ENCODE data around the gene LIN7B. TPM values are rescaled to one million over a fixed set of nuclear protein-coding genes. Genes with fewer than 3 reads are reported as not detected.

The LIN7B gene
- total and polyA plus RNA-seq, 5 donors = 18.0 to 33.4 (median 20.9) TPM

- DNase-seq (no peak), ATAC-seq (no peak)
- Histone ChIP-seq H3K4me3 (ENCODE audit: low read length) (no peak overlapping the region), H3K27me3 (ENCODE audit: control insufficient read depth, insufficient read depth) (no peaks in the 10 kb centered on the region), H3K4me1 (ENCODE audit: control insufficient read depth, insufficient read depth, low read length) (peaks cover 3% of the 10 kb centered on the region), H3K27ac (ENCODE audit: low read length) (no peak overlapping the region), H3K9me3 (ENCODE audit: control insufficient read depth, low read length) (no peaks in the 10 kb centered on the region)
- intact Hi-C loops (cut with DNase I) = loop anchor here in 1 of 4 donors (10.0 kb wide), 1 partner anchor 85 kb away; no protein-coding TSS in a partner anchor
- WGBS = 71% methylated on average over 8 of the region's 8 CpGs
Measured at GRCh38 chr19:49109569-49110233, 4.5 kb upstream of the LIN7B start.

GRCh38 chr19:49110567-49110966 is 3.6 kb upstream of the LIN7B start:
- H3K27me3 ChIP-seq (ENCODE audit: control insufficient read depth, insufficient read depth) = no peaks in the 10 kb centered on the region
- H3K4me1 ChIP-seq (ENCODE audit: control insufficient read depth, insufficient read depth, low read length) = peaks cover 3% of the 10 kb centered on the region
- WGBS = 26% methylated on average over 3 of the region's 3 CpGs
- intact Hi-C loops (cut with DNase I) = no loop called here
- no peak overlapping the region for H3K4me3 ChIP-seq (ENCODE audit: low read length)
- ATAC-seq (no peak), DNase-seq (no peak)
- H3K27ac ChIP-seq (ENCODE audit: low read length) = no peak overlapping the region
- H3K9me3 ChIP-seq (ENCODE audit: control insufficient read depth, low read length) = no peaks in the 10 kb centered on the region

GRCh38 chr19:49111218-49111998 is 2.8 kb upstream of the LIN7B start:
- Histone ChIP-seq H3K4me1 (ENCODE audit: control insufficient read depth, insufficient read depth, low read length) (peaks cover 3% of the 10 kb centered on the region), H3K27me3 (ENCODE audit: control insufficient read depth, insufficient read depth) (no peaks in the 10 kb centered on the region), H3K9me3 (ENCODE audit: control insufficient read depth, low read length) (no peaks in the 10 kb centered on the region), H3K4me3 (ENCODE audit: low read length) (no peak overlapping the region), H3K27ac (ENCODE audit: low read length) (no peak overlapping the region)
- DNase-seq (no peak), ATAC-seq (no peak)
- intact Hi-C loops (cut with DNase I) = no loop called here
- 82% methylated on average over 11 of the region's 11 CpGs for WGBS

- intact Hi-C loops (cut with DNase I) = loop anchor here in 1 of 4 donors (5.0 kb wide), 1 partner anchor 38 kb away; no protein-coding TSS in a partner anchor
- H3K4me1 ChIP-seq (ENCODE audit: control insufficient read depth, insufficient read depth, low read length) = peaks cover 3% of the 10 kb centered on the region
- H3K4me3 ChIP-seq (ENCODE audit: low read length) = peak overlapping the region; percentile 83
- WGBS = 7% methylated on average over 68 of the region's 68 CpGs
- ATAC-seq = peak; percentile 31 to 43
- DNase-seq = peak; percentile 77 to 92 (median 92)
- H3K9me3 ChIP-seq (ENCODE audit: control insufficient read depth, low read length) = no peaks in the 10 kb centered on the region
- H3K27ac ChIP-seq (ENCODE audit: low read length) = peak overlapping the region; percentile 86
- no peaks in the 10 kb centered on the region for H3K27me3 ChIP-seq (ENCODE audit: control insufficient read depth, insufficient read depth)
Measured at GRCh38 chr19:49114630-49115363, 627 bp downstream of the LIN7B start.

- peak; percentile 57 to 86 (median 79) for DNase-seq
- no peak overlapping the region for H3K27ac ChIP-seq (ENCODE audit: low read length)
- intact Hi-C loops (cut with DNase I) = loop anchor here in 1 of 4 donors (5.0 kb wide), 1 partner anchor 36 kb away; no protein-coding TSS in a partner anchor
Measured at GRCh38 chr19:49116544-49116943, 2.4 kb downstream of the LIN7B start.

GRCh38 chr19:49117677-49118564 is 3.8 kb downstream of the LIN7B start:
- peak overlapping the region; percentile 99 for H3K27ac ChIP-seq (ENCODE audit: low read length)
- no peaks in the 10 kb centered on the region for H3K27me3 ChIP-seq (ENCODE audit: control insufficient read depth, insufficient read depth)
- intact Hi-C loops (cut with DNase I) = loop anchor here in 1 of 4 donors (5.0 kb wide), 1 partner anchor 34 kb away; no protein-coding TSS in a partner anchor
- no peaks in the 10 kb centered on the region for H3K9me3 ChIP-seq (ENCODE audit: control insufficient read depth, low read length)
- ATAC-seq (no peak), DNase-seq (peak in 2 of 3 donors; percentile 64 to 77)
- peaks cover 3% of the 10 kb centered on the region for H3K4me1 ChIP-seq (ENCODE audit: control insufficient read depth, insufficient read depth, low read length)
- 63% methylated on average over 26 of the region's 26 CpGs for WGBS
- H3K4me3 ChIP-seq (ENCODE audit: low read length) = peak overlapping the region; percentile 66

More at GRCh38 chr19:49116544-49116943, 2.4 kb downstream of the LIN7B start:
- no peaks in the 10 kb centered on the region for H3K9me3 ChIP-seq (ENCODE audit: control insufficient read depth, low read length)
- H3K27me3 ChIP-seq (ENCODE audit: control insufficient read depth, insufficient read depth) = no peaks in the 10 kb centered on the region
- peaks cover 3% of the 10 kb centered on the region for H3K4me1 ChIP-seq (ENCODE audit: control insufficient read depth, insufficient read depth, low read length)
- 29% methylated on average over 1 of the region's 1 CpG for WGBS
- no peak overlapping the region for H3K4me3 ChIP-seq (ENCODE audit: low read length)
- ATAC-seq = no peak

- DNase-seq = peak; percentile 95 to 99 (median 98)
- H3K27me3 ChIP-seq (ENCODE audit: control insufficient read depth, insufficient read depth) = no peaks in the 10 kb centered on the region
- peak within 1 kb of the TSS; percentile 99 for H3K27ac ChIP-seq (ENCODE audit: low read length)
- no peaks in the 10 kb centered on the region for H3K9me3 ChIP-seq (ENCODE audit: control insufficient read depth, low read length)
- H3K4me1 ChIP-seq (ENCODE audit: control insufficient read depth, insufficient read depth, low read length) = peaks cover under 1% of the 10 kb centered on the region
- peak; percentile 92 to 93 for ATAC-seq
- peak within 1 kb of the TSS; percentile 66 for H3K4me3 ChIP-seq (ENCODE audit: low read length)
- intact Hi-C loops (cut with DNase I) = loop anchor here in 1 of 4 donors (5.0 kb wide), 1 partner anchor 34 kb away; no protein-coding TSS in a partner anchor
- under 1% methylated on average over 85 of the region's 85 CpGs for WGBS
Measured at GRCh38 chr19:49118565-49119410, 4.6 kb downstream of the LIN7B start, which contains the start of gene C19orf73. Gene C19orf73, minus strand, starts transcription at chr19:49119143. Its CDS starts 121 bp downstream, at chr19:49119022.

GRCh38 chr19:49119411-49120324 is 5.5 kb downstream of the LIN7B start, which contains the start of gene PPFIA3:
Gene PPFIA3, plus strand, starts transcription at chr19:49119544. Its CDS starts 8,330 bp downstream, at chr19:49127874.
- ATAC-seq = peak; percentile 58 to 65
- Histone ChIP-seq H3K4me1 (ENCODE audit: control insufficient read depth, insufficient read depth, low read length) (no peaks in the 10 kb centered on the region), H3K4me3 (ENCODE audit: low read length) (peak within 1 kb of the TSS; percentile 66), H3K9me3 (ENCODE audit: control insufficient read depth, low read length) (no peaks in the 10 kb centered on the region), H3K27ac (ENCODE audit: low read length) (peak within 1 kb of the TSS; percentile 99), H3K27me3 (ENCODE audit: control insufficient read depth, insufficient read depth) (no peaks in the 10 kb centered on the region)
- peak; percentile 75 to 91 (median 91) for DNase-seq
- WGBS = under 1% methylated on average over 90 of the region's 90 CpGs
- intact Hi-C loops (cut with DNase I) = loop anchor here in 2 of 4 donors (5.0 kb wide), 2 partner anchors 33 to 38 kb away; partner anchors contain the start of genes HRC (in 1 of the 2) and TRPM4 (in 1 of the 2)

Measured in right cardiac atrium (tissue), 5 donors.